Upper lobe of right lung (tissue), 1 donor: ENCODE measurements around the gene RAB32. TPM values are rescaled to one million over a fixed set of nuclear protein-coding genes. Genes with fewer than 3 reads are reported as not detected.

Source experiments
- ATAC-seq: fragments of 200-7000 bp; cut with Tn5 transposase; one replicate; pipeline ENCODE4 v1.9.1; 2020; ENCODE audit warnings: mild to moderate bottlenecking, moderate library complexity
- DNase-seq: peaks from one replicate; pipeline ENCODE4 v3.0.0-alpha.2; 2020
- H3K27ac ChIP-seq: fragments of 200-600 bp; one replicate; pipeline ENCODE4 v1.8.0; 2022
- H3K27me3 ChIP-seq: fragments of 200-600 bp; one replicate; pipeline ENCODE4 v1.8.0; 2022; ENCODE audit warnings: mild to moderate bottlenecking
- H3K36me3 ChIP-seq: fragments of 200-600 bp; one replicate; pipeline ENCODE4 v1.8.0; 2022
- H3K4me1 ChIP-seq: fragments of 200-600 bp; one replicate; pipeline ENCODE4 v1.8.0; 2022
- H3K4me3 ChIP-seq: fragments of 200-600 bp; one replicate; pipeline ENCODE4 v1.8.0; 2022; ENCODE audit warnings: mild to moderate bottlenecking
- H3K9me3 ChIP-seq: fragments of 200-600 bp; one replicate; pipeline ENCODE4 v1.8.0; 2022
- CTCF ChIP-seq: fragments of 200-600 bp; IDR thresholded peaks from one replicate; pipeline ENCODE4 v1.8.0; 2022; ENCODE audit warnings: antibody characterized with exemption
- intact Hi-C: fragments of 100-400 bp; cut with DNase I; formaldehyde crosslinking; loops from one replicate; pipeline ENCODE4 v1.11.0; 2022
- total RNA-seq: library from RNA; stranded (reverse); fragmentation: NEBNext Ultra II Directional; extraction: Animal tissue kit (Norgen Biotek cat#: 25700); gene quantifications from one replicate; pipeline ENCODE4 v1.2.1, GENCODE V29; 2021
- donor health status: DM: no; HTN: yes; CAD: no; lungs with severe emphysema.

The RAB32 gene
- total RNA-seq, 1 donor from 2014 or later = 36.8 TPM

GRCh38 chr6:146532702-146533101 lies 10.9 kb upstream of the RAB32 start:
- Histone ChIP-seq H3K4me1 (no peaks in the 10 kb centered on the region), H3K27me3 (no peaks in the 10 kb centered on the region), H3K4me3 (no peak overlapping the region), H3K36me3 (no peaks in the 10 kb centered on the region), H3K9me3 (no peaks in the 10 kb centered on the region), H3K27ac (no peak overlapping the region)
- intact Hi-C loops = no loop called here
- DNase-seq (no peak), ATAC-seq (no peak)
- TF ChIP-seq CTCF = no peak

GRCh38 chr6:146542881-146543210 lies 787 bp upstream of the RAB32 start:
- no peak for ATAC-seq
- peak overlapping the region; percentile 88 for H3K4me3 ChIP-seq
- H3K27me3 ChIP-seq = no peaks in the 10 kb centered on the region
- peaks cover 24% of the 10 kb centered on the region for H3K4me1 ChIP-seq
- intact Hi-C loops = no loop called here
- TF ChIP-seq CTCF = no peak
- DNase-seq = no peak
- H3K27ac ChIP-seq = peak overlapping the region; percentile 97
- H3K36me3 ChIP-seq = no peaks in the 10 kb centered on the region
- no peaks in the 10 kb centered on the region for H3K9me3 ChIP-seq

GRCh38 chr6:146543940-146544615 lies 445 bp downstream of the RAB32 start:
- TF ChIP-seq CTCF = no peak
- no peaks in the 10 kb centered on the region for H3K9me3 ChIP-seq
- peaks cover 24% of the 10 kb centered on the region for H3K4me1 ChIP-seq
- intact Hi-C loops = no loop called here
- DNase-seq (no peak), ATAC-seq (peak; percentile 37)
- peak overlapping the region; percentile 97 for H3K27ac ChIP-seq
- no peaks in the 10 kb centered on the region for H3K27me3 ChIP-seq
- H3K36me3 ChIP-seq = no peaks in the 10 kb centered on the region
- H3K4me3 ChIP-seq = peak overlapping the region; percentile 88

GRCh38 chr6:146544616-146545182 lies 1.1 kb downstream of the RAB32 start:
- peaks cover 24% of the 10 kb centered on the region for H3K4me1 ChIP-seq
- no peaks in the 10 kb centered on the region for H3K27me3 ChIP-seq
- peak overlapping the region; percentile 88 for H3K4me3 ChIP-seq
- ATAC-seq (no peak), DNase-seq (no peak)
- no peaks in the 10 kb centered on the region for H3K9me3 ChIP-seq
- peaks cover 3% of the 10 kb centered on the region for H3K36me3 ChIP-seq
- intact Hi-C loops = no loop called here
- TF ChIP-seq CTCF = no peak
- H3K27ac ChIP-seq = peak overlapping the region; percentile 97

GRCh38 chr6:146545581-146545980 lies 1.9 kb downstream of the RAB32 start:
- DNase-seq (no peak), ATAC-seq (no peak)
- Histone ChIP-seq H3K36me3 (peaks cover 11% of the 10 kb centered on the region), H3K4me3 (peak overlapping the region; percentile 88), H3K27ac (peak overlapping the region; percentile 97), H3K27me3 (no peaks in the 10 kb centered on the region), H3K4me1 (peaks cover 24% of the 10 kb centered on the region), H3K9me3 (no peaks in the 10 kb centered on the region)
- intact Hi-C loops = no loop called here
- TF ChIP-seq CTCF = no peak
